ENCODE results near the gene PLCH1.

The PLCH1 gene

DNA sequence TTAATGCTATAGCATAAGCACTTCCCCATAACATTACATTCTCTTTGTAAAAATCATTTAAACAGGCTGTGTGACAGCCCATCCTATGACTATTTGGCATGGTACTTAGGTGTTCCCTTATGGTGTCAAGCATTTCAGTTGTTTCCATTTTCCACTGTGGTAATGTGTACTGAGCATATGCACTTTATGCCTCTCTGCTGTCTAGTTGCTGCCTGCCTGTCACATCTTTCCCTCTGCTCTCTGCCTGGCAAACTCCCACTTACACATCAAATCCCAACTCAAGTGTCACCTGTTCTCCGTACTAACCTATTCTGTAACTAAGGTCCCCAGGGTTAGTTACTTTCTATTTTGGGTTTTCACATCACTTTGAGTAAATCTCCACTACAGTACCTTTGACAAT lies 367.0 kb downstream of the PLCH1 start:
- DNase-seq (ENCODE audit: low read depth) = no peak

DNA sequence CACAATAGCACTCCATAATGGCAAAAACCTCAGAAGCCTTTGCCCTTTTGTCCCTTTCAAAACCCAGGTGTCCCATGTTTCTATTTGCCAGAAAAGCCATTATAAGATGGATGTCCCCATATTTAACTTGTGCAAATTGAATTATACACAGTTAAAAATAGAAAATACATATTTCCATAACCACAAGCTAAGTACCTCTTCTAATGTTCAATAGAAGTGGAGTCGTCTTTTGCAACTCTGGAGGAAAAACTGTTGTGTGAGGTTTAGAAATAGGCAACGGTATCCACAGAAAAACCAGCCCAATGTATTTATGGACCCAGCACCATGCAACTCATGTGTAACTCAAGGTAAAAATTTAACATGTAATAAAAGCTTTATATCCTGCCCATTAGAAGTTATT lies 367.8 kb downstream of the PLCH1 start:
- no peak for DNase-seq (ENCODE audit: low read depth)

DNA sequence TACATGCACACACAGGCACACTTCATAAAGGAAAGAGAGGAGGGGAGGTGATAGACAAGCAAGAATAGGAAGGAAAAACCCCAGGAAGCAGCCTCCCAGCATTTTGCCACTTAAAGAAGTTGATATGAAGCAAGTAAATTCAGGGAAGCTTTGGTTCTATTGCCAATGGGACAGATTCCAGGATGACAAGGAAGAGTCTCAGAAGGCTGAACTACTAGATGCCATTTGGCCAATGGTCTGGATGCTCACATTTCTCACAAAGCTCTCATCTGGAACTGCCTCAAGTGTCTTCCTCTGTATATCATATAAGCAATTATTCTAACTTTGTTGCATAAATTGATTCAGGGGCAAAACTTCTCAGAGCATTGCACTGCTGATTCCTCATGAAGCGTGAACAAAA lies 372.6 kb downstream of the PLCH1 start:
- DNase-seq (ENCODE audit: low read depth) = no peak

DNA sequence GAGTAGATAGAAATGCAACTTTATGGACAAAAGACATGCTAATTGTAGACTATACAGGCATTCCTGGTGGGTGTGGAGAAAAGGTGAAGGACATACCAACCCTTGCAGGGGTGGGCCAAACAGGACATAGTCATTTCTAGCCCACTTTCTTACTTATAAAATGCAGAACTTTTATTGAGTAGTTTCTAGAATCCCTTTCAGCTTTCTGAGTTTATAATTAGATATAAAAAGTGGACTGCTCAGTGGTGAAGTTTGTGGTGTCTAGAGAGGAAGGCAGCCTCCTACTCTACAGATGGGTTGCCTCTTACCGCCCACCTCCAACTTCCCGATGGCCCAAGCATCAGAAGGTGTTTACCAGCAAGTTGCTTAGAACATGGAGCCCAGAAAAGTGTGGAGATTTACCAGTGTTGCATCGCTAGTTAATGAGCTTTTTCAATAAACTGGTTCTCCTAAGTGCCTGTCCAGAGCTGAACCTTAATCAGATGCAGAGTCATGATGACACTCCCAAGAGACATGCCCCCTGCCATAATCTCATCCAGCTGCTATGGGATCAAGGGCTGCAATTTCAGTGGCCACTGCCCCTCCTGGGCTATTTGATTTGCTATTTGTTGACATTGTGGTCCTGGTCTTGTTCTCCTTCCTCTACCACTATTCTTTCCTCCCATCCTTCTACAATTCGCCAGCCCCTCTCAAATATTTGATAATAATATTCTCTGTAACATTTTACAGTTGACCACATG lies 373.9 kb downstream of the PLCH1 start:
- DNase-seq (ENCODE audit: low read depth) = no peak

DNA sequence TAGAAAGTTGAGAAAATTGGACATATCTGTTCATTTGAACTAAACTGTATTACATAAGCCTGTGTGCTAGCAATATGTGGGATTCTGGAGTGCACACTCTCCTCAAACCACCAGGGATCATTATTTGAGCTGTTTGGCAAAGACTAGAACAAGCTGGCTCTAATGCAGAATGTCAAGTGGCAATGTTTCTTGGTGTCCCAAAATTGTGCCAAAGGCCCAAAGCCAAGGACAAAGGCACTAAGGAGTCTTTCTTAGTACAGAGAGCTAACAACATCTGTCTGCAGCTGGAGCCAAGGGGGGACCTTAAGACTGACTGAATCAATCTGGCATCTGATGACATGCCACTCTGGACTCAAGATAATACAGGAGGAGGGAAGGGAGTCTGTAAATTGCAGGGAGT lies 374.7 kb downstream of the PLCH1 start:
- DNase-seq (ENCODE audit: low read depth) = no peak

DNA sequence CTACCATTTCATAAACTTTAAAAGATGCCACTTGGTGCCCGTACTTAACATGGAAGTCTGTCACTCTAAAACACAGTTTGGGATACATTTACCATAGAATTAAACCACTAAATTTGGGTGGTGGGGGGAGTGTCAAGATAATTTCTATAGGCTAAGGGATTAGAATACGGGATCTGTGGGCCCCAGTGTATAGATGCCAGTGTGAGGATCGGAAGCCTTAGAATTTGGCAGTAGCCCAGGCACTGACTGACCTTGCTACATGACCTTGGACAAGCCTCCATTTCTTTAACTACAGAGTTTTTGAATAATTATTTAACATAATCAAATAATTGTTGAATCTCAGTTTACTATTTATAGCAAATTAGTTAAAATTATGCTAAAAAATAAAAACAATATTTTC lies 375.1 kb downstream of the PLCH1 start:
- no peak for DNase-seq (ENCODE audit: low read depth)

DNA sequence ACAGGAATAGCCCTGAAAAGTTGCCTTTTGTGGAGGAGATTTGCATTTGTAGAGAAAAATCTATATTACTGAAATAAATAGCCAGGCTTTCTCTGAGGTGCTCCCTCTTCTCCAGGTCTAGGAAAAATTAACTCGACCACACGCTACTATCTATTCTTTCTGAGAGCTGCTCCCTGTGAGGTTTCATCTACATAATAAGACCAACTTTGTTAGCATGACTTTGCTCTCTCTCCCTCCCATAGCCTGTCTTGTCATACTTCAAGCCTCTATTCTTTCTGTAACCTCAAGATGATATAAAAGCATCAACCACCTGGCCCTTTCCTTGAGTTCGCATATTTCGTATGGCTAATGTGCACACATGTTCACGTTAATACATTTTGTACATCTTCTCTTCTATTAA lies 375.6 kb downstream of the PLCH1 start:
- no peak for DNase-seq (ENCODE audit: low read depth)

DNA sequence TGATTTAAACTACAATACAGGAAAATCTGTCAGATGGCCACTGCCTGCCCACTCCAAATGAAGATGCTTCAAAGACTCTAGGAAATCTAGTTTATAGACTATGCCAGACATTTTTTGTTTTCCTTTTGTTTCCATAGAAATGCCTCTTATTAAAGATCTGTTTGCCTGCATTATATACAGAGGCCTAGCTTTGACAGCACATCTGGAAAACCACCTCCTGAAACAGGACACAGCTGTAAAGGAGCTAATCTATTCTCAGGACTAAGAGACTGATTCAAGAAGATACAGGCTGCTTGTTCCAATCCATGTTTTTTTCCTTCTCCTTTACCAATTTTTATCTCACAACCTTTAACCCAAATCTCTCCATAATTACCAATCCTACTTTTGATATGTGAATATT lies 376.1 kb downstream of the PLCH1 start:
- no peak for DNase-seq (ENCODE audit: low read depth)

DNA sequence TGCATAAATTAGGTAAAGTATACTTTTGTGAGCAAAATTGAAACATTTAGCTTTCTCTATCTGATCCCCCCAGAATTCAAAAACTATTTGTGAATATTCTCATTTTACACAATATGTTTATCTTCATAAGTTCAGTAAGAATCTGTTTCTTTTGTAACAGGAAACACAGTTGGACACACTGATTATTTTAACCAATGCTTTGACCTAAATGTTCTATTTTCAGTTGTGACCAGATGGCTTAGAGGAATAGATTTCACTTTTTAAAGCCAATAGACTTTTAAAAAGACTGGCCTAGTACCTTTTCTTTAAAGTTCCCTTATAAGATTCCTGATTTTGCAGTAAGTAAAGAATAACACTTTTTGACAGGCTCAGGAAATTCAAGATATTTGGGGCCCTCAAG lies 377.4 kb downstream of the PLCH1 start:
- DNase-seq (ENCODE audit: low read depth) = no peak

DNA sequence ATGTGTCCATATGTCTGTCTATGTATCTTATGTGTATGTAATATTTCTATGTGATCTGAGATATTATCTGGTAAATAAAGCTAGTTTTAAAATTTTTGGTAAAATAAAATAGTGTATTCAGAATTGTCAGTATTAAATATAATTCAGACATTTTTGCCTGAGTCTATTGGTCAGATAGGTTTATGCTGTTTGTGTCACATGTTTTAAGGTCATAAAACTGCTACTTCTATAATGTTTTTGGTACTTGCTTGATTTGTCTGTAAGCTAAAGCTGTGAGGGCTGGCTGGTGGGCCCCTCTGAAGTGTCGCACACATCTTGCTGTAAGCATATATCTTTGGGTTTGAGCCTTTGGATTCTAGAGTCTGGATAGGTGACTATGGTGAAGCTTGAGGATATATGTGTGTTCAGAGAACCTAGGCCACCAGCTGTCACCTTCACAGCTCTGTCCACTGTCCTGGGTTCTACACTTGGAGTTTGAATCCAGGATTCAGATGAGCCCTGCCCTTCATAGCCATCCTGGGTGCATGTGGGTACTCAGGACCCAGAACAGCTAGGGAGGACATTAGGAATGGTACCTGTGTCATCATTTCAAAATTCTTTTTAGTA lies 379.6 kb downstream of the PLCH1 start:
- no peak for DNase-seq (ENCODE audit: low read depth)

DNA sequence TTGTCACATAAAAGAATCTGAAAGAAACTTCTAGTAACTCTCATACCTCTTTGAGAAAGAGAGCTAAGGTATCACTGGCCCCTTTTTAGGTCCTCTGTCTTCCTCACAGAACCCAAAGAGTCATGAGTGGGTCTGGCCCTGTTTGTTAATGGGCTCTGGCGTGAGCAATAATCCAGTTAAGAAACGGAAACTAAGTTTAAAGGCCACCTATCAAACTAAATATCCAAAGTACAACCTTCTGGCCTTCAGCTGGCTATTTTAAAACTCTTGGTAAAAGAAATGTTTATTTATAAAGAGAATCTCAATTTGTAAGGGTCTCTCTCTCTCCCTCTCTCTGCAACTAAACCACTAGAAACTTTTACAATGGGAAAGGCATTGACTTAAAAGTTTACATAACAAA lies 380.4 kb downstream of the PLCH1 start:
- no peak for DNase-seq (ENCODE audit: low read depth)

DNA sequence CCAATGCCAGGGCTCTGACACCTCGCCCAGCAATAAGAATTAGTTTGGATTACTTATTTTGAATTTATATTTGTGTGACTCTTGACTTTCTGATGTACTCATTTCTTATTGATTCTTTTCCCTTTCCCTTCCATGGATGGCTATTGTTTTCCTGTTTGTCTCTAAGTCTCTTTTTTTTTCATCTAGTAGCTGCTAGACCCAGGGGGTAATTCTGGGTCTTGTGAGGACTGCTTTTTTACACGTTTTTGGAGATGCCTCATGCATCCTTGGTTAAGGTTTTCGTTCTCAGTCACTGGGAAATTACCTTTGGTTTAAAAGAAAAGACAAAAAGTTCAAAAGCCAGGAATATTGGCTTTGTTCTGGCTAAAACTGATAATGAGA lies 381.2 kb downstream of the PLCH1 start:
- DNase-seq (ENCODE audit: low read depth) = no peak

DNA sequence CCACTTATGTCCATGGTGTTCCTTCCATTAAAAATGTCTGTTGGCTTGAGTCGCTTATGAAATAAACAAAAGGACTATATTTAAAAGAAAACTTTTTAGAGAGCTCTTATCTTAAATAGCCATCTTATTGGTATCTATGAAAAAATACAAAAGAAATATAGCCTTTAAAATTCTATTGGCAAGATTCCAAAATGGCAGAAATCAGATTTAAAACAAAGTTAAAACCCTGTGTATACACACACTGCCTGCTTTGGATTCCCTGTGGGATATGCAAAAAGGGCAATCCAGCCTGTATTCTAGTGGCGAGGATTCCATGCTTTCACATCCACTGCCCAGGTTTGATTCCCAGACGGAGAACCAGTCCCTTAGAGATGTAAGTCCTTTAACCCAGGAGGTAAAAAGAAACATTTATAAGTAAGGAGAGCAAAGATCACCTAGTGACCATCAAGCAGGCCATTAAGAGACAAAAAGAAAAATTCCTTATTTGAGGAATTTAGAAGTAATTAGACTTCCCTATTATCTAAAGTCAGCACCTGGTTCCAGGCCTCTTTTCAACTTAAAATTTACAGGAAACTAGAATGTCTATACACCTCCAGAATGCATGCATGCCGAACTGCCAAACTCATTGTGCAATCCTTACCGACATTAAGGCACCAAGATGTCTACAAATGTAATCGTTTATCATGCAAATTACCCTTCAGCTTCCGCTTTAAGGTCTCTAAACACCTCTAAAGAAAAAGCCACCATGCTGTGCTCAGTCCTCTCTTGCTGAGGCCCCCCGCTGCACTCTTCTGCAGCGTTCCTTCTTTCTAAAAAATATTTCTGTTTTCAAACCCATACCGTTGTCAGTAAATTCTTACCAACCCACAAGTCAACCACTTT lies 381.8 kb downstream of the PLCH1 start:
- DNase-seq (ENCODE audit: low read depth) = no peak

DNA sequence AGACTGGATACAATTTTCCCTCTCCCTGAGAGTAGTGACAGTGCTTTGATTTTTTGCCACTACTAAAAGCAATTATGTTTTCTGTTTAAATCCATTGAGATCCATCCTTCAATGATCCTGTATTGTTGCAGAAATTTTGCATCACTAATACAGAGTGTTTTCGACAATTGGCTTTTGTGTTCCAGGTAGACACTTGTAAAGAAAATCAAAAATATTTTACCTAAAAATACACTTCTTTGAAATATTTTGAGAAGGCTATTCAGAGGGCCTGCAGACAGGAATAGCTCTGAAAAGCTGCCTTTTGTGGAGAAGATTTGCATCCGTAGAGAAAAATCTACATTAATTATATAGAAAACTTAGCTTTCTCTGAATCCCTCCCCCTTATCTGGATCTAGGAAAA lies 384.6 kb downstream of the PLCH1 start:
- DNase-seq (ENCODE audit: low read depth) = no peak

DNA sequence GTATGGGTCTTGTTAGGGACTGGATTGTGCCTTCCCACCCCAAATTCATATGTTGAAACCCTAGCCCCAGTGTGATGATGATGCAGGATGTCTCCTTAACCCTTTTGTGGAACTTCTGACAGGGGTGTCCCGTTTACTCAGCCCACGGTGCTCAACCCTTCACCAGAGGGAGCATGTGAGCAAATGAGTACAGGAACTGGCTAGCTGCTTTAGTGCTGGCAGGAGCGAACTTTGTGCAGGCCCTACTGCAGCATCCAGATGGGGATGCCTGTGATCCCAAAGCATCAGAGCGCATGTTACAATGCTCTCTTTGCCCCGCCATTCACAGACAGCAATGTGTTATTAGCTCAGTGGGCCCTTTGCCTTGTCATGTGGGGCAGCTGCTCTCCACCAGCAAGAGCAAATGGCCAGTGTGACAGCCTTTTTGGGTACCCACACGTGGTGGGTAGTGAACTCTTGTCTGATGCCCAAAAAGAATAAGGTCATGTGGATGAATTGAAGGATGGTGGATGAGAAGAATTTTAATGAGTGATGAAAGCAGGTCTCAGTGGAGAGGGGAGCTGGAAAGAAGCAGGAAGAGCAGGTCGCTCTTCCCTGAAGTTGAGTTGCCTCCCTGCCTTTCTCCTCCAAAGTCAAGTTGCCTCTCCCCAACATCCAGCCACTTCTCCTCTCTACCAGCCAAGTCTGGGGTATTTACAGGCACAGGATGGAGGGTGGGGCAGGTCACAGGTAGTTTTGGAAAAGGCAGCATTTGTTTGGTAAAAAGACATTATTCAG lies 388.1 kb downstream of the PLCH1 start:
- DNase-seq (ENCODE audit: low read depth) = no peak

DNA sequence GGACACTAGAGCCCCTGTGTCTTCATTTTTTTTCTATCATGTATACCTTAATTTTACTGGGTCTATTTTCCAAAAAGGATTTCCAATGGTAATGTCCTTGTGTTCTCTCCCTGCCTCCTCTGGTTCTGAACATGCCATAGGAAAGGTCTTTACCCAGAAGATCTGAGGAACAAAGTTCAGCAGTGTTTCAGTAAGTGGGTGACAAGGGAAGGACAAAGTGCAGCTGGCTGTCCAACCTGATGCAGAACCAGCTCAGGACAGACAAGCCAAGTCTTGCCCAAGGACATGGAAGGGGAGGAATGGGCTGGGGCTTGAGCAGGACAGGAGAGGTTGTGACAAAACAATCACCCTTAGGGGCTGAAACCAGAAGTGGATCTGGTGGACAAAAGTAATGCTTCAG lies 390.2 kb downstream of the PLCH1 start:
- no peak for DNase-seq (ENCODE audit: low read depth)

DNA sequence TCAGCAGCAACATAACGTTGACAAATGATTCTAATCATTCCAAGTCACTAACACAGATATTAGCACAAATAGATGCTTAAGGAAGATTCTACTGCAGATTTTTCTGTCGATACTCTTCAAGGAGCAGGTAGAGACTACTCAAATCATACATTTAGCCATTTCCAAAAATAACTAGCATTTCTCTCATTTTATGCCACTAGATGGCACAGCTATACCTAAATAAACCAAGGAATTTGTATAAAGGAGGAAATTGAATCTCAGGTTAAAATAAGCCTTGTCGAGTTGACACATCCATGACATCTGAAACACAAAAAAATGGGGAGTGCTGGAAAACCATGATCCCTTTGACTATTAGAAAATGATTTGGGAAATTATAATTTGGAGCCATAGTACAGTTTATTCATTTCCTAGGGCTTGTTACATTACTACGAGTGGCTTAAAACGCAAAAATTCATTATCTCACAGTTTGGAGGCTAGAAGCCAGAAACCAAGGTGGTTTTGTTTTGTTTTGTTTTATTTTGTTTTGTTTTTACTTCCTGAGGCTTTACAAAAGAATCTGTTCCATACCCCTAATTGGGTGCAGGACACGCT lies 391.9 kb downstream of the PLCH1 start:
- no peak for DNase-seq (ENCODE audit: low read depth)

DNA sequence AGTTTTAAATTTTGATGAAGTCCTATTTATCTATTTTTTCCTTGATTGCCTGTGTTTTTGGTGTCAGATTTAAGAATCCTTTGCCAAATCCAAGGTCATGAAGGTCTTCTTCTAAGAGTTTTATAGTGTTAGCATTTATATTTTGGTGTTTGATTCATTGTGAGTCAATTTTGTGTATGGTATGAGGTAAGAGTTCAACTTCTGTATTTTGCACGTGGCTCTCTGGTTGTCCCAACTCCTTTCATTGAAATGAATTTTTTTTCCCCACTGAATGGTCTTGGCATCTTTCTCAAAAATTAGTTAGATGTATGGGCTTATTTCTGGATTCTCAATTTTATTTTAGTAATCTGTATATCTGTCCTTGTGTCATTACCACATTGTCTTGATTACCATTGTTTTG lies 394.3 kb downstream of the PLCH1 start:
- DNase-seq (ENCODE audit: low read depth) = no peak

DNA sequence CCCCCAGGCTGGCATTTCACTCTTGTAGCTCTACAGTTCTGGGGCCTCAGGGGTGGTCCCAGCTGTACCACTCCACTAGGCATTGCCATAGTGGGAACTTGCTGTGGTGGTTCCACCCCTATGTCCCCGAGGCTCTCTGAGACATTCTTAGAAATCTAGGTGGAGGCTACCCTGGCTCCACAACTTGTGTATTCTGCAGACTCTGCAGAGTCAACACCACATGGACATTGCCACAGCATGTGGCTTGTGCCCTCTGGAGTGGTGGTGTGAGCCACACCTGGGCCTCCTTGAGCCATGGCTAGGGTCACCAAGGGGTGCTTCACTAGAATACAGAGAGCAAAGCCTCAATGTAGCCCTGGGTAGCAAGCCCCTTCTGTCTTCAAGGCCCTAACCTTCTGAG lies 397.0 kb downstream of the PLCH1 start:
- no peak for DNase-seq (ENCODE audit: low read depth)

DNA sequence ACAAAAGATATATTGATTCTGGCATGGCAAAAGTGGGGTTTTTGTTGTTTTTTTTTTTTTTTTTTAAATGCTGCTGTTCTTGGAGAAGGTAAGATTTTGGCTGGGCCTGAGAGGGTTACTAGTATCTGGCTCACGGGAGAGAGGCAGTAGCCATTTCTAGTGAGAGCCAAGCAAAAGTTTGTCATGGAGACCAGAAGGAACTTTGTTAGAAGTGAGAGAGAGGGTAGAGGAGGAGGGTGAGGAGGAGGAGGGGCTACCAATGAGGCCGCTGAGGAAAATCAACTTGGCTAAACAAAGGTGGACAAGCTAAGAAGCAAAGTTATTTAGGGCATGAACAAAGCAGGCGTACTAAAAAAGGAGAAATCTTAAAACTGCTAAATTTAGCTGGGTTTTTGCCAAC lies 402.5 kb downstream of the PLCH1 start:
- no peak for DNase-seq (ENCODE audit: low read depth)

DNA sequence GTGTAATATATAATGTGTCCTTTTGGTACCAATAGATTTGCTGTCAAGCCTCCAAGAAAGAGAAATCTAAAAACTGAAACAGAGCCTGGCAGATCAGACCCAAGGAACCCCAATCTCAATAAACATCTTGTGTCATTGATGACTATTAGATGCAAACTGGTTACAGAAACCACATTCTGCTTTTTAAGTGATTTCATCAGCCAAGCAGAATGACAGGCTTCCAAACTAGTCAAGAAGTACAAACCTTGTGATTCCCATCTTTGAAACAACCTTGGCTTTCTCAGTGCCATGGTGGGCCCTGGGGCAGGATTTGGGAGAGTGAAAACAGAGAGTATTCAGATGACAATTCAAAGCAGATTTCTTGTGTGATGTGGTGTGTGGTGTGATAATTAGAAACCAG lies 405.8 kb downstream of the PLCH1 start:
- DNase-seq (ENCODE audit: low read depth) = no peak

DNA sequence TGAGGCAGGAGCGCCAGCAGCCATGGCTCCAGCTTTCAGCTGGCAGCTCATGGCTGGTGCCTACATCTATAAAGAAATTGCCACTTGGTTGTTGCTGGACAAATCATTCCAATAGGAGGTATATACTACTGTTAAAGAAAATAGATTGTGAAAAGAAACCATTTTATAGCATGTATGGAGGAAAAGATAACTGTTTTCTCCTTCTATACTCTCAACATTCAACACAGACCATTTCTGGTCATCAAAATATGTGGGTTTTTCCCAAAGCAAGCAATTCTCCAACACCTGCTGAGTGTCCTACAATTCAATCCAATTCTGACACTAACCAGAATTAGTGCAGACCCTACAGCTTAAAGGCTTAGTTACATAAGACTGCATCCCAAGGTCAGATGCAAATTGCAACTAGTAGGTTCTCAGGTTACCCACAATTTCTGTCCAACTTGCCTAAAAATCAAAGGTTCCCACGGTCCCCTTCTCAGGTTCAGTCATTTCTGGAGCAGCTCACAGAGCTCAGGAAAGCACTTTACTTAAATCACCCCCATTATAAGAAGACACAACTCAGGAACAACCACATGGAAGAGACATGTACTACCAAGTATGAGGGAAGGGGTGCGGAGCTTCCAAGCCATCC lies 409.0 kb downstream of the PLCH1 start:
- no peak for DNase-seq (ENCODE audit: low read depth)
